Measurements from ENCODE around the gene SNX10.

DNA sequence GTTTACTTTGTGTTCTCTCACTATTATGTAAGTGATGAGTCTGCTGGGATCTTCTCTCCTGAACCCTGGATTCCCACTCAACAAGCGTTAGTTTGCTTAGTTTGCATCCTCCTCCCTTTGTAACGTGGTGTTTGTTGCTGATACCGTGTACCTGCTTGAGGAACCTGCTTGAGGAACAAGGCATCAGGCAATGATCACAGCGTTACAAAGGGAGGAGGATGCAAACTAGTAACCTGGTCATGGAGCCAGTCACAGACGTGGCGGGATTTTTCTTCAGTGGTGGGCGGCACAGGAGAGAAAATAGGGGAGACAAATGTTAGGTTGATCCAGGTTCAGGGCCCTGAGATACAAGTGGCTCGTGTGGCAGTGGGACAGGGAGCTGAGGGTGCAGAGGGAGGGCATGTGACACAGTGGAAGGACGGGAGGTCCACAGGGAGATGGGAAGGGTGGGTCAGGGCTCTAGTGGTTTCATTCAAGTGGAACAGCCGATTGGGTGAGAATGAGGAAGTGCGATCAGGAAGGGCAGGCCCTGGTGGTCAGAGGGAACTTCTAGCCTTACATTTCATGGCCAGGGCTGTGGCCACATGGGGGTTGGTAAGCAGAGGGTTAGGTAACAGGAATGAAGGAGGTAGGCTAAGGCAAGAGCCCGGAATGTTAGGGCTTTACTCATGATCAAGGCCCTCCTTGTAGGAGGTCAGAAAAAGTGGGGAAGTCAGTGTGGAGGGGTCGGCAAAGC, 38.0 kb downstream of the SNX10 start:
- TF ChIP-seq POLR2A (IDR thresholded peaks at IDR 0.05; ENCODE audit: extremely low read depth, insufficient read length), result no peak
- TF ChIP-seq, protein P1, sequence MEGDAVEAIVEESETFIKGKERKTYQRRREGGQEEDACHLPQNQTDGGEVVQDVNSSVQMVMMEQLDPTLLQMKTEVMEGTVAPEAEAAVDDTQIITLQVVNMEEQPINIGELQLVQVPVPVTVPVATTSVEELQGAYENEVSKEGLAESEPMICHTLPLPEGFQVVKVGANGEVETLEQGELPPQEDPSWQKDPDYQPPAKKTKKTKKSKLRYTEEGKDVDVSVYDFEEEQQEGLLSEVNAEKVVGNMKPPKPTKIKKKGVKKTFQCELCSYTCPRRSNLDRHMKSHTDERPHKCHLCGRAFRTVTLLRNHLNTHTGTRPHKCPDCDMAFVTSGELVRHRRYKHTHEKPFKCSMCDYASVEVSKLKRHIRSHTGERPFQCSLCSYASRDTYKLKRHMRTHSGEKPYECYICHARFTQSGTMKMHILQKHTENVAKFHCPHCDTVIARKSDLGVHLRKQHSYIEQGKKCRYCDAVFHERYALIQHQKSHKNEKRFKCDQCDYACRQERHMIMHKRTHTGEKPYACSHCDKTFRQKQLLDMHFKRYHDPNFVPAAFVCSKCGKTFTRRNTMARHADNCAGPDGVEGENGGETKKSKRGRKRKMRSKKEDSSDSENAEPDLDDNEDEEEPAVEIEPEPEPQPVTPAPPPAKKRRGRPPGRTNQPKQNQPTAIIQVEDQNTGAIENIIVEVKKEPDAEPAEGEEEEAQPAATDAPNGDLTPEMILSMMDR (IDR thresholded peaks at IDR 0.05; ENCODE audit: low read depth, low read length), result no peak

All from NB4 (cell line).